Tibial artery (tissue), 4 donors: ENCODE measurements around the gene GJC2.

ENCODE experiments used
- DNase-seq, 2 donors: peaks; one replicate each; pipeline ENCODE4 v3.0.0-alpha.2; 2019
- H3K27ac ChIP-seq, 2 donors: fragments of 200-600 bp; sonication (generic) in 1 of 2; 1 replicate in 1 of 2; 2 replicates in 1 of 2; pipeline ENCODE4 v1.5.1; 2018 to 2019; ENCODE audit warnings: mild to moderate bottlenecking in 1 of 2
- H3K27me3 ChIP-seq, 2 donors: fragments of 200-600 bp; sonication (generic) in 1 of 2; one replicate each; pipeline versions ENCODE4 v1.5.1 to v1.6.0; 2016 to 2019
- H3K36me3 ChIP-seq, 3 donors: fragments of 200-600 bp; sonication (generic) in 2 of 3; one replicate each; pipeline ENCODE4 v1.5.1; 2016 to 2019; ENCODE audit warnings: mild to moderate bottlenecking in 2 of 3
- H3K4me1 ChIP-seq, 4 donors: fragments of 200-600 bp; sonication (generic) in 2 of 4; 1 replicate in 3 of 4; 2 replicates in 1 of 4; pipeline ENCODE4 v1.5.1; 2016 to 2019
- H3K4me3 ChIP-seq, 2 donors: fragments of 200-600 bp; sonication (generic) in 1 of 2; 1 replicate in 1 of 2; 2 replicates in 1 of 2; pipeline ENCODE4 v1.5.1; 2018 to 2019; ENCODE audit warnings: mild to moderate bottlenecking in 2 of 2
- H3K9me3 ChIP-seq, 3 donors: fragments of 200-600 bp; sonication (generic) in 1 of 3; one replicate each; pipeline ENCODE4 v1.5.1; 2016 to 2019
- CTCF ChIP-seq, 2 experiments: fragments of 200-600 bp in 1 of 2; fragments of 450-650 bp in 1 of 2; IDR thresholded peaks; one replicate each; pipeline ENCODE4 v1.5.1; 2017 to 2019; ENCODE audit warnings: antibody characterized with exemption in 2 of 2, mild to moderate bottlenecking in 1 of 2, moderate library complexity in 1 of 2
- intact Hi-C: fragments of 100-400 bp; cut with DNase I; formaldehyde crosslinking; loops from one replicate; pipeline ENCODE4 v1.15.0; 2023; ENCODE audit warnings: low total_unique reads

Gene GJC2

GRCh38 chr1:228165372-228166169, 15.8 kb downstream of the GJC2 start, which contains the start of gene IBA57:
Gene IBA57 (plus strand): TSS chr1:228165804. CDS start chr1:228165817, 13 bp downstream.
- peak; percentile 99 to 100 for DNase-seq
- Histone ChIP-seq H3K4me3 (peak within 1 kb of the TSS; percentile 70 to 86), H3K27ac (peak within 1 kb of the TSS; percentile 91 to 99), H3K9me3 (no peaks in the 10 kb centered on the region), H3K4me1 (peaks cover 0 to 21% (median 11%) of the 10 kb centered on the region in 4 donors), H3K36me3 (peaks cover 0 to 7% (median 0%) of the 10 kb centered on the region in 3 donors), H3K27me3 (peaks cover 0 to 20% of the 10 kb centered on the region in 2 donors)
- intact Hi-C loops = loop anchor here (2.0 to 10.0 kb wide), 4 partner anchors 25 to 431 kb away; partner anchors contain the start of genes C1orf35, GUK1, JMJD4 and MRPL55
- peak; percentile 92 to 95 for TF ChIP-seq CTCF (IDR thresholded peaks at IDR 0.05)

- Histone ChIP-seq H3K9me3 (no peaks in the 10 kb centered on the region), H3K4me3 (peak overlapping the region; percentile 70 to 86), H3K36me3 (peaks cover 0 to 7% (median 0%) of the 10 kb centered on the region in 3 donors), H3K4me1 (peaks cover 0 to 21% (median 11%) of the 10 kb centered on the region in 4 donors), H3K27ac (peak overlapping the region; percentile 91 to 99), H3K27me3 (peaks cover 0 to 19% of the 10 kb centered on the region in 2 donors)
- intact Hi-C loops = loop anchor here (5.0 to 10.0 kb wide), 3 partner anchors 62 to 432 kb away; partner anchors contain the start of genes C1orf35, JMJD4, MRPL55 and SNAP47
- TF ChIP-seq CTCF (IDR thresholded peaks at IDR 0.05) = peak; percentile 25 to 27
- peak; percentile 69 to 86 for DNase-seq
Observed at GRCh38 chr1:228166170-228166936, 16.6 kb downstream of the GJC2 start.

- intact Hi-C loops = loop anchor here (5.0 to 10.0 kb wide), 3 partner anchors 64 to 434 kb away; partner anchors contain the start of genes C1orf35, JMJD4, MRPL55 and SNAP47
- H3K4me1 ChIP-seq = peaks cover 0 to 16% (median 12%) of the 10 kb centered on the region in 4 donors
- H3K36me3 ChIP-seq = peaks cover 0 to 7% (median 0%) of the 10 kb centered on the region in 3 donors
- no peak for TF ChIP-seq CTCF (IDR thresholded peaks at IDR 0.05)
- no peak overlapping the region for H3K4me3 ChIP-seq
- H3K9me3 ChIP-seq = no peaks in the 10 kb centered on the region
- no peaks in the 10 kb centered on the region for H3K27me3 ChIP-seq
- DNase-seq = no peak
- H3K27ac ChIP-seq = no peak overlapping the region
Observed at GRCh38 chr1:228168563-228169270, 19.0 kb downstream of the GJC2 start.

GRCh38 chr1:228169345-228169744, 19.6 kb downstream of the GJC2 start:
- H3K4me3 ChIP-seq = no peak overlapping the region
- no peak for TF ChIP-seq CTCF (IDR thresholded peaks at IDR 0.05)
- no peaks in the 10 kb centered on the region for H3K27me3 ChIP-seq
- H3K27ac ChIP-seq = no peak overlapping the region
- no peak for DNase-seq
- H3K36me3 ChIP-seq = peaks cover 0 to 7% (median 0%) of the 10 kb centered on the region in 3 donors
- H3K9me3 ChIP-seq = no peaks in the 10 kb centered on the region
- H3K4me1 ChIP-seq = peaks cover 0 to 17% (median 12%) of the 10 kb centered on the region in 4 donors
- intact Hi-C loops = loop anchor here (5.0 to 10.0 kb wide), 3 partner anchors 65 to 435 kb away; partner anchors contain the start of genes C1orf35, JMJD4, MRPL55 and SNAP47

GRCh38 chr1:228170666-228171065, 20.9 kb downstream of the GJC2 start:
- intact Hi-C loops = loop anchor here (10.0 kb wide), 1 partner anchor 104 kb away; no protein-coding TSS in a partner anchor
- TF ChIP-seq CTCF (IDR thresholded peaks at IDR 0.05) = no peak
- Histone ChIP-seq H3K4me3 (no peak overlapping the region), H3K9me3 (no peaks in the 10 kb centered on the region), H3K27me3 (no peaks in the 10 kb centered on the region), H3K36me3 (peaks cover 0 to 19% (median 10%) of the 10 kb centered on the region in 3 donors), H3K27ac (no peak overlapping the region), H3K4me1 (peaks cover 0 to 11% (median 6%) of the 10 kb centered on the region in 4 donors)
- DNase-seq = no peak
